ENCODE results near the gene IL4. TPM values are rescaled to one million over a fixed set of nuclear protein-coding genes. Genes with fewer than 3 reads are reported as not detected.

IL4 gene
- total RNA-seq, 1 donor from 2014 or later, result not detected

GRCh38 chr5:132673488-132673887 is 301 bp upstream of the IL4 start:
- ATAC-seq (no peak), DNase-seq (no peak)
- Histone ChIP-seq H3K4me1 (peaks cover 19% of the 10 kb centered on the region), H3K27ac (peak overlapping the region; percentile 70), H3K4me3 (no peak overlapping the region), H3K9me3 (no peaks in the 10 kb centered on the region), H3K36me3 (no peaks in the 10 kb centered on the region), H3K27me3 (ENCODE audit: low read depth) (no peaks in the 10 kb centered on the region)
- intact Hi-C loops (cut with DNase I), result no loop called here
- TF ChIP-seq, protein P1, sequence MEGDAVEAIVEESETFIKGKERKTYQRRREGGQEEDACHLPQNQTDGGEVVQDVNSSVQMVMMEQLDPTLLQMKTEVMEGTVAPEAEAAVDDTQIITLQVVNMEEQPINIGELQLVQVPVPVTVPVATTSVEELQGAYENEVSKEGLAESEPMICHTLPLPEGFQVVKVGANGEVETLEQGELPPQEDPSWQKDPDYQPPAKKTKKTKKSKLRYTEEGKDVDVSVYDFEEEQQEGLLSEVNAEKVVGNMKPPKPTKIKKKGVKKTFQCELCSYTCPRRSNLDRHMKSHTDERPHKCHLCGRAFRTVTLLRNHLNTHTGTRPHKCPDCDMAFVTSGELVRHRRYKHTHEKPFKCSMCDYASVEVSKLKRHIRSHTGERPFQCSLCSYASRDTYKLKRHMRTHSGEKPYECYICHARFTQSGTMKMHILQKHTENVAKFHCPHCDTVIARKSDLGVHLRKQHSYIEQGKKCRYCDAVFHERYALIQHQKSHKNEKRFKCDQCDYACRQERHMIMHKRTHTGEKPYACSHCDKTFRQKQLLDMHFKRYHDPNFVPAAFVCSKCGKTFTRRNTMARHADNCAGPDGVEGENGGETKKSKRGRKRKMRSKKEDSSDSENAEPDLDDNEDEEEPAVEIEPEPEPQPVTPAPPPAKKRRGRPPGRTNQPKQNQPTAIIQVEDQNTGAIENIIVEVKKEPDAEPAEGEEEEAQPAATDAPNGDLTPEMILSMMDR (IDR thresholded peaks at IDR 0.05), result no peak

- Histone ChIP-seq H3K27me3 (ENCODE audit: low read depth) (no peaks in the 10 kb centered on the region), H3K4me1 (peaks cover 19% of the 10 kb centered on the region), H3K36me3 (no peaks in the 10 kb centered on the region), H3K27ac (peak overlapping the region; percentile 70), H3K9me3 (no peaks in the 10 kb centered on the region), H3K4me3 (no peak overlapping the region)
- intact Hi-C loops (cut with DNase I), result no loop called here
- TF ChIP-seq, protein P1 (IDR thresholded peaks at IDR 0.05), result no peak
- ATAC-seq (peak; percentile 64 to 82), DNase-seq (no peak)
Observed at GRCh38 chr5:132674671-132675506, 1.1 kb downstream of the IL4 start.

- ATAC-seq, result no peak
- DNase-seq, result no peak
- Histone ChIP-seq H3K4me3 (no peak overlapping the region), H3K27me3 (ENCODE audit: low read depth) (no peaks in the 10 kb centered on the region), H3K4me1 (peaks cover 19% of the 10 kb centered on the region), H3K36me3 (no peaks in the 10 kb centered on the region), H3K27ac (peak overlapping the region; percentile 65), H3K9me3 (no peaks in the 10 kb centered on the region)
- TF ChIP-seq, protein P1 (IDR thresholded peaks at IDR 0.05), result no peak
- intact Hi-C loops (cut with DNase I), result no loop called here
Observed at GRCh38 chr5:132675936-132676689, 2.3 kb downstream of the IL4 start.

- DNase-seq (peak; percentile 79), ATAC-seq (peak; percentile 93 to 94)
- intact Hi-C loops (cut with DNase I), result no loop called here
- Histone ChIP-seq H3K36me3 (no peaks in the 10 kb centered on the region), H3K4me3 (no peak overlapping the region), H3K27me3 (ENCODE audit: low read depth) (no peaks in the 10 kb centered on the region), H3K9me3 (no peaks in the 10 kb centered on the region), H3K4me1 (peaks cover 19% of the 10 kb centered on the region), H3K27ac (peak overlapping the region; percentile 65)
- TF ChIP-seq, protein P1 (IDR thresholded peaks at IDR 0.05), result peak; percentile 40
Observed at GRCh38 chr5:132677191-132677590, 3.4 kb downstream of the IL4 start.

GRCh38 chr5:132677682-132678400 is 4.1 kb downstream of the IL4 start:
- TF ChIP-seq, protein P1 (IDR thresholded peaks at IDR 0.05), result no peak
- no peaks in the 10 kb centered on the region for H3K36me3 ChIP-seq
- H3K27ac ChIP-seq, result no peak overlapping the region
- peaks cover 19% of the 10 kb centered on the region for H3K4me1 ChIP-seq
- intact Hi-C loops (cut with DNase I), result no loop called here
- no peak for DNase-seq
- ATAC-seq, result no peak
- H3K4me3 ChIP-seq, result no peak overlapping the region
- H3K27me3 ChIP-seq (ENCODE audit: low read depth), result no peaks in the 10 kb centered on the region
- H3K9me3 ChIP-seq, result no peaks in the 10 kb centered on the region

Data from lower lobe of right lung (tissue), 2 donors.